Measurements from ENCODE around the gene LCT. TPM values are rescaled to one million over a fixed set of nuclear protein-coding genes. Genes with fewer than 3 reads are reported as not detected.
"Not testable (repeated sequence)": the region's sequence is repeated elsewhere in the genome, so short reads cannot be mapped to it uniquely, and the experiment has no call there.

LCT gene
- total RNA-seq, 4 donors from 2014 or later: 0.09 TPM; not detected in 3

GRCh38 chr2:135812907-135813511 is 24.0 kb downstream of the LCT start:
- no peak for TF ChIP-seq CTCF (IDR thresholded peaks at IDR 0.05)
- ATAC-seq (ENCODE audit: low FRiP score): no peak

GRCh38 chr2:135807874-135808273 is 29.1 kb downstream of the LCT start:
- not testable (repeated sequence) for ATAC-seq (ENCODE audit: low FRiP score); DNase-seq (ENCODE audit: low spot score)

More at GRCh38 chr2:135812907-135813511, 24.0 kb downstream of the LCT start:
- no peak for DNase-seq (ENCODE audit: low spot score)

- DNase-seq (ENCODE audit: low spot score) (no peak), ATAC-seq (ENCODE audit: low FRiP score) (no peak)
- TF ChIP-seq CTCF (IDR thresholded peaks at IDR 0.05): no peak
Observed at GRCh38 chr2:135803278-135803677, 33.7 kb downstream of the LCT start.

- ATAC-seq (ENCODE audit: low FRiP score): no peak
- TF ChIP-seq CTCF (IDR thresholded peaks at IDR 0.05): no peak
- no peak for DNase-seq (ENCODE audit: low spot score)
Observed at GRCh38 chr2:135802350-135802749, 34.6 kb downstream of the LCT start.

GRCh38 chr2:135800513-135801460 is 36.2 kb downstream of the LCT start:
- no peak for ATAC-seq (ENCODE audit: low FRiP score)
- TF ChIP-seq CTCF (IDR thresholded peaks at IDR 0.05): no peak
- DNase-seq (ENCODE audit: low spot score): no peak

GRCh38 chr2:135799738-135800137 is 37.2 kb downstream of the LCT start:
- no peak for TF ChIP-seq CTCF (IDR thresholded peaks at IDR 0.05)
- DNase-seq (ENCODE audit: low spot score): no peak
- no peak for ATAC-seq (ENCODE audit: low FRiP score)

GRCh38 chr2:135798762-135799161 is 38.2 kb downstream of the LCT start:
- no peak for TF ChIP-seq CTCF (IDR thresholded peaks at IDR 0.05)
- DNase-seq (ENCODE audit: low spot score): no peak
- ATAC-seq (ENCODE audit: low FRiP score): no peak
